Panc1 (cell line): Measurements from ENCODE around the gene RIC3. TPM values are rescaled to one million over a fixed set of nuclear protein-coding genes. Genes with fewer than 3 reads are reported as not detected.

ENCODE experiments used
- ATAC-seq: fragments of 200-7000 bp; cut with Tn5 transposase; 2 replicates; pipeline ENCODE4 v1.9.1; 2020; ENCODE audit warnings: mild to moderate bottlenecking, moderate library complexity
- BruUV-seq: library from RNA; stranded (reverse); fragments of 400-500 nt; replicated peaks from 2 replicates; lab custom pipeline; 2021; lab: Mats Ljungman, UMichigan
- CTCF ChIA-PET: fragments of 300-600 bp; sonication (Branson Sonifier 250); formaldehyde crosslinking; loops from one replicate; lab custom pipeline; 2022; ENCODE audit warnings: antibody characterized with exemption; lab: Charles Lee
- POLR2A ChIA-PET: fragments of 300-600 bp; sonication (Branson Sonifier 250); formaldehyde crosslinking; loops from one replicate; lab custom pipeline; 2022; ENCODE audit warnings: antibody characterized with exemption; lab: Charles Lee
- DNase-seq: peaks from one replicate; pipeline ENCODE4 v3.0.0-alpha.2; 2010; ENCODE audit warnings: low read depth, low spot score
- H3K27ac ChIP-seq: 2 replicates; pipeline ENCODE4 v1.5.1; 2011; ENCODE audit warnings: mild to moderate bottlenecking, low read length, inconsistent platforms
- H3K27me3 ChIP-seq: fragments of 200-500 bp; sonication (Bioruptor generic); 2 replicates; pipeline ENCODE4 v1.6.0; 2014; ENCODE audit warnings: low read length, inconsistent platforms; ENCODE audit not compliant: control insufficient read depth, insufficient read depth
- H3K36me3 ChIP-seq: fragments of 200-500 bp; sonication (Bioruptor generic); 2 replicates; pipeline ENCODE4 v1.5.1; 2014; ENCODE audit warnings: inconsistent platforms, mild to moderate bottlenecking, low read length, moderate library complexity; ENCODE audit not compliant: control insufficient read depth, insufficient read depth
- H3K4me1 ChIP-seq: 2 replicates; pipeline ENCODE4 v1.5.1; 2011; ENCODE audit warnings: inconsistent platforms, mild to moderate bottlenecking, low read length, moderate library complexity; ENCODE audit not compliant: control insufficient read depth, insufficient read depth
- H3K4me3 ChIP-seq, 2 experiments: 2 replicates each; pipeline ENCODE4 v1.5.1; 2011 to 2012; ENCODE audit warnings: low read depth in 2 of 2, low read length in 2 of 2, mild to moderate bottlenecking in 2 of 2, inconsistent platforms in 1 of 2, moderate library complexity in 1 of 2
- H3K9me3 ChIP-seq: fragments of 200-500 bp; sonication (Bioruptor generic); 2 replicates; pipeline ENCODE4 v1.5.1; 2014; ENCODE audit warnings: low read depth, mild to moderate bottlenecking, inconsistent platforms, low read length, moderate library complexity; ENCODE audit not compliant: control insufficient read depth, insufficient read depth
- CTCF ChIP-seq: fragments of 450-650 bp; IDR thresholded peaks from 2 replicates; pipeline ENCODE4 v1.5.1; 2017; ENCODE audit warnings: mild to moderate bottlenecking
- POLR2AphosphoS5 ChIP-seq: IDR thresholded peaks from 2 replicates; pipeline ENCODE4 v1.6.1; 2012; ENCODE audit warnings: mild to moderate bottlenecking, low read depth, low read length, moderate library complexity
- REST ChIP-seq, 2 experiments: IDR thresholded peaks; 2 replicates each; pipeline ENCODE4 v1.6.1; 2011 to 2012; ENCODE audit warnings: low read depth in 2 of 2, control low read depth in 1 of 2, low read length in 1 of 2, mild to moderate bottlenecking in 1 of 2, moderate library complexity in 1 of 2; ENCODE audit not compliant: insufficient read depth in 1 of 2
- SIN3A ChIP-seq: IDR thresholded peaks from 2 replicates; pipeline ENCODE4 v1.6.1; 2012; ENCODE audit warnings: low read depth, mild to moderate bottlenecking, low read length, moderate library complexity, borderline replicate concordance; ENCODE audit not compliant: insufficient read depth
- TCF7L2 ChIP-seq: IDR thresholded peaks from 2 replicates; pipeline ENCODE4 v1.6.1; 2011; ENCODE audit warnings: mild to moderate bottlenecking, low read depth, low read length, inconsistent platforms
- in situ Hi-C: cut with HindIII; loops from 2 replicates; pipeline ENCODE4 v1.10.0; 2016; ENCODE audit warnings: low sequenced_read_pairs, low pct_unique_long_range_greater_than_20kb
- intact Hi-C: fragments of 100-400 bp; cut with micrococcal nuclease; formaldehyde crosslinking; loops from one replicate; pipeline ENCODE4 v1.10.0; 2022; ENCODE audit not compliant: unreplicated experiment
- total RNA-seq: library from RNA; stranded (reverse); gene quantifications from one replicate; pipeline ENCODE4 v1.2.1, GENCODE V29; 2021; ENCODE audit not compliant: unreplicated experiment

RIC3 gene
- total RNA-seq, 1 experiment from 2014 or later = 4.2 TPM

GRCh38 chr11:8059030-8059429 lies 109.8 kb downstream of the RIC3 start:
- Histone ChIP-seq H3K4me1 (no peaks in the 10 kb centered on the region), H3K27me3 (no peaks in the 10 kb centered on the region), H3K36me3 (no peaks in the 10 kb centered on the region), H3K4me3 (no peak overlapping the region), H3K9me3 (no peaks in the 10 kb centered on the region), H3K27ac (no peak overlapping the region)
- BruUV-seq = no TSS peak
- ChIA-PET POLR2A (no interaction called here), CTCF (no interaction called here)
- TF ChIP-seq CTCF = no peak
- TF ChIP-seq POLR2AphosphoS5 = no peak
- TF ChIP-seq TCF7L2 = no peak
- TF ChIP-seq SIN3A = no peak
- no peak for TF ChIP-seq REST (IDR thresholded peaks at IDR 0.05; ENCODE audit: insufficient read depth in 1 of 2, low read depth in 2 of 2, low read length in 1 of 2)
- intact Hi-C loops = no loop called here
- in situ Hi-C loops = no loop called here
- ATAC-seq (no peak), DNase-seq (no peak)

DNA sequence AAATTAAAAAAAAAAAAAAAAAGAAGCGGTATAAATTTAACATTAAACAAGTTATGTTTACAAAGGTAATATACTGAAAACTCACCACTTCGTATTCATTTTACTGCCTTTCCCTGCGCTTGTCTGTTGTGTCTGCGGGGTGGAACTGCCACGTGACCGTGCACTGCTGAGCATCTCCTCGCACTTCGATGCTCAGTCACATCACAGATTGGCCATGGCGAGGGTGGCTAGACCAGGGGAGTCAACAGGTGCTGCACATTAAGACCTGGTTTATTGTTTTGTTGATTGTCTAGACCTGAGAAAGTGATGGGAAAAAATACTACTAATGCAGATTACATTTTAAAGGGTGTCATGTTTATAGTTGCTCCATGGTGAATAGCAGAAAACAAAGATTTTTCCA lies 110.6 kb downstream of the RIC3 start:
- no peak for TF ChIP-seq CTCF
- no peak for TF ChIP-seq SIN3A
- TF ChIP-seq POLR2AphosphoS5 = no peak
- no peak for TF ChIP-seq REST (IDR thresholded peaks at IDR 0.05; ENCODE audit: insufficient read depth in 1 of 2, low read depth in 2 of 2, low read length in 1 of 2)
- TF ChIP-seq TCF7L2 = no peak
- DNase-seq (no peak), ATAC-seq (no peak)
- Histone ChIP-seq H3K4me3 (no peak overlapping the region), H3K4me1 (no peaks in the 10 kb centered on the region), H3K36me3 (no peaks in the 10 kb centered on the region), H3K9me3 (no peaks in the 10 kb centered on the region), H3K27me3 (no peaks in the 10 kb centered on the region), H3K27ac (no peak overlapping the region)
- CTCF ChIA-PET = no interaction called here
- in situ Hi-C loops (no loop called here), intact Hi-C loops (no loop called here)
- POLR2A ChIA-PET = no interaction called here
- no TSS peak for BruUV-seq
